ENCODE measurements around the gene OR4F17.
"Not testable (repeated sequence)": the region's sequence is repeated elsewhere in the genome, so short reads cannot be mapped to it uniquely, and the experiment has no call there.

DNA sequence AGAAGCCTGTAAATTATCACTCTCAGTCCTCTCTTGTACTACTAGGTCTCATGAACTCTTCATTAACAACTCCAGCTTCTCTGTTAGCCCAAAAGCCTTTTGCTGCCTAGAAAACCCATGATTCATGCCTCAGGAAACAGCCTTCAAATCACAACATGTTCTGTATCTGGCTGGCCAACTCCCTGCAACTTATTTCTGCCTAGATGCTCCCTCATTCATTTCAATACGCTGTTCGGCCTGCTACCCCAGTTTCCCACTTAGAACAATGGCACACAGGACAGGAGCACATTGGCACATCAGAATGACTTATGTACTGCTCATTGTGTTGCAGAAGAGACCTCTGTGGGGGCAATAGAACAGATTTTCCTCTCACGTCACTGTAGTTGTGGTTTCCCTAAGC is 9.3 kb upstream of the OR4F17 start:
- TF ChIP-seq, protein P1, sequence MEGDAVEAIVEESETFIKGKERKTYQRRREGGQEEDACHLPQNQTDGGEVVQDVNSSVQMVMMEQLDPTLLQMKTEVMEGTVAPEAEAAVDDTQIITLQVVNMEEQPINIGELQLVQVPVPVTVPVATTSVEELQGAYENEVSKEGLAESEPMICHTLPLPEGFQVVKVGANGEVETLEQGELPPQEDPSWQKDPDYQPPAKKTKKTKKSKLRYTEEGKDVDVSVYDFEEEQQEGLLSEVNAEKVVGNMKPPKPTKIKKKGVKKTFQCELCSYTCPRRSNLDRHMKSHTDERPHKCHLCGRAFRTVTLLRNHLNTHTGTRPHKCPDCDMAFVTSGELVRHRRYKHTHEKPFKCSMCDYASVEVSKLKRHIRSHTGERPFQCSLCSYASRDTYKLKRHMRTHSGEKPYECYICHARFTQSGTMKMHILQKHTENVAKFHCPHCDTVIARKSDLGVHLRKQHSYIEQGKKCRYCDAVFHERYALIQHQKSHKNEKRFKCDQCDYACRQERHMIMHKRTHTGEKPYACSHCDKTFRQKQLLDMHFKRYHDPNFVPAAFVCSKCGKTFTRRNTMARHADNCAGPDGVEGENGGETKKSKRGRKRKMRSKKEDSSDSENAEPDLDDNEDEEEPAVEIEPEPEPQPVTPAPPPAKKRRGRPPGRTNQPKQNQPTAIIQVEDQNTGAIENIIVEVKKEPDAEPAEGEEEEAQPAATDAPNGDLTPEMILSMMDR (IDR thresholded peaks at IDR 0.05): not testable (repeated sequence)
- not testable (repeated sequence) for TF ChIP-seq POLR2A (IDR thresholded peaks at IDR 0.05)

Data from uterus (tissue), 2 donors.